ENCODE results near the gene TOE1.

Gene TOE1

GRCh38 chr1:45365051-45365450 lies 25.1 kb downstream of the TOE1 start:
- CTCF ChIA-PET: interaction anchor here (0.6 to 2.1 kb wide), 5 partner anchors 13 to 442 kb away, joined by 3 to 17 read pairs (median 4); partner anchors contain the start of gene TESK2

GRCh38 chr1:45370575-45370974 lies 30.6 kb downstream of the TOE1 start:
- POLR2A ChIA-PET: no interaction called here
- Histone ChIP-seq H3K36me3 (ENCODE audit: control insufficient read depth in 4 of 4, insufficient read depth in 4 of 4, low read length in 3 of 4) (no peaks in the 10 kb centered on the region), H3K4me3 (ENCODE audit: control insufficient read depth in 1 of 7, extremely low read depth in 1 of 7, insufficient read depth in 4 of 7, low read depth in 2 of 7, low read length in 6 of 7) (no peak overlapping the region), H3K27ac (ENCODE audit: insufficient read depth in 1 of 2, low read depth in 1 of 2, low read length in 2 of 2, poor library complexity in 1 of 2, severe bottlenecking in 2 of 2) (no peak overlapping the region), H3K27me3 (replicated peaks in 2 of 5; ENCODE audit: control insufficient read depth in 4 of 5, insufficient read depth in 5 of 5, low read length in 4 of 5) (no peaks in the 10 kb centered on the region), H3K9me3 (ENCODE audit: control extremely low read depth in 1 of 5, control insufficient read depth in 4 of 5, insufficient read depth in 2 of 5, low read depth in 1 of 5, low read length in 4 of 5) (no peaks in the 10 kb centered on the region), H3K4me1 (ENCODE audit: control extremely low read depth in 1 of 4, control insufficient read depth in 4 of 4, insufficient read depth in 4 of 4, low read length in 3 of 4) (peaks cover 0 to 3% (median under 1%) of the 10 kb centered on the region in 4 experiments)
- CTCF ChIA-PET: interaction anchor here (1.1 kb wide), 1 partner anchor 17 kb away, joined by 4 read pairs; no protein-coding TSS in a partner anchor
- DNase-seq: no peak

More at GRCh38 chr1:45365051-45365450, 25.1 kb downstream of the TOE1 start:
- Histone ChIP-seq H3K4me3 (ENCODE audit: control insufficient read depth in 1 of 7, extremely low read depth in 1 of 7, insufficient read depth in 4 of 7, low read depth in 2 of 7, low read length in 6 of 7) (no peak overlapping the region), H3K27ac (ENCODE audit: insufficient read depth in 1 of 2, low read depth in 1 of 2, low read length in 2 of 2, poor library complexity in 1 of 2, severe bottlenecking in 2 of 2) (no peak overlapping the region), H3K9me3 (ENCODE audit: control extremely low read depth in 1 of 5, control insufficient read depth in 4 of 5, insufficient read depth in 2 of 5, low read depth in 1 of 5, low read length in 4 of 5) (no peaks in the 10 kb centered on the region), H3K27me3 (replicated peaks in 2 of 5; ENCODE audit: control insufficient read depth in 4 of 5, insufficient read depth in 5 of 5, low read length in 4 of 5) (no peaks in the 10 kb centered on the region), H3K36me3 (ENCODE audit: control insufficient read depth in 4 of 4, insufficient read depth in 4 of 4, low read length in 3 of 4) (no peaks in the 10 kb centered on the region), H3K4me1 (ENCODE audit: control extremely low read depth in 1 of 4, control insufficient read depth in 4 of 4, insufficient read depth in 4 of 4, low read length in 3 of 4) (peaks cover 0 to 12% (median 2%) of the 10 kb centered on the region in 4 experiments)
- DNase-seq: no peak
- POLR2A ChIA-PET: interaction anchor here (0.6 kb wide), 1 partner anchor 20 kb away, joined by 3 read pairs; no protein-coding TSS in a partner anchor
- WGBS (ENCODE audit: insufficient coverage): 94% methylated on average over 5 of the region's 6 CpGs

GRCh38 chr1:45373573-45373972 lies 33.6 kb downstream of the TOE1 start:
- H3K27ac ChIP-seq (ENCODE audit: insufficient read depth in 1 of 2, low read depth in 1 of 2, low read length in 2 of 2, poor library complexity in 1 of 2, severe bottlenecking in 2 of 2): no peak overlapping the region
- DNase-seq: peak in 1 of 3 donors; percentile 24
- ChIA-PET POLR2A (no interaction called here), CTCF (interaction anchor here (1.4 to 2.4 kb wide), 2 partner anchors 9 to 13 kb away, joined by 3 to 15 read pairs; no protein-coding TSS in a partner anchor)
- no peaks in the 10 kb centered on the region for H3K27me3 ChIP-seq (replicated peaks in 2 of 5; ENCODE audit: control insufficient read depth in 4 of 5, insufficient read depth in 5 of 5, low read length in 4 of 5)
- peaks cover 0 to 3% (median under 1%) of the 10 kb centered on the region in 4 experiments for H3K4me1 ChIP-seq (ENCODE audit: control extremely low read depth in 1 of 4, control insufficient read depth in 4 of 4, insufficient read depth in 4 of 4, low read length in 3 of 4)
- no peaks in the 10 kb centered on the region for H3K36me3 ChIP-seq (ENCODE audit: control insufficient read depth in 4 of 4, insufficient read depth in 4 of 4, low read length in 3 of 4)
- H3K9me3 ChIP-seq (ENCODE audit: control extremely low read depth in 1 of 5, control insufficient read depth in 4 of 5, insufficient read depth in 2 of 5, low read depth in 1 of 5, low read length in 4 of 5): no peaks in the 10 kb centered on the region
- peak overlapping the region in 1 of 7 experiments; percentile 53 for H3K4me3 ChIP-seq (ENCODE audit: control insufficient read depth in 1 of 7, extremely low read depth in 1 of 7, insufficient read depth in 4 of 7, low read depth in 2 of 7, low read length in 6 of 7)

GRCh38 chr1:45375104-45376090 lies 35.4 kb downstream of the TOE1 start:
- ChIA-PET POLR2A (interaction anchor here (0.6 kb wide), 1 partner anchor 42 kb away, joined by 4 read pairs; no protein-coding TSS in a partner anchor), CTCF (interaction anchor here (0.8 kb wide), 2 partner anchors 15 to 19 kb away, joined by 3 to 4 read pairs; no protein-coding TSS in a partner anchor)
- DNase-seq: no peak
- H3K36me3 ChIP-seq (ENCODE audit: control insufficient read depth in 4 of 4, insufficient read depth in 4 of 4, low read length in 3 of 4): peaks cover 0 to 1% (median 0%) of the 10 kb centered on the region in 4 experiments
- 100% methylated on average over 1 of the region's 3 CpGs for WGBS (ENCODE audit: insufficient coverage)
- no peaks in the 10 kb centered on the region for H3K9me3 ChIP-seq (ENCODE audit: control extremely low read depth in 1 of 5, control insufficient read depth in 4 of 5, insufficient read depth in 2 of 5, low read depth in 1 of 5, low read length in 4 of 5)
- H3K27me3 ChIP-seq (replicated peaks in 2 of 5; ENCODE audit: control insufficient read depth in 4 of 5, insufficient read depth in 5 of 5, low read length in 4 of 5): no peaks in the 10 kb centered on the region
- no peak overlapping the region for H3K4me3 ChIP-seq (ENCODE audit: control insufficient read depth in 1 of 7, extremely low read depth in 1 of 7, insufficient read depth in 4 of 7, low read depth in 2 of 7, low read length in 6 of 7)
- no peak overlapping the region for H3K27ac ChIP-seq (ENCODE audit: insufficient read depth in 1 of 2, low read depth in 1 of 2, low read length in 2 of 2, poor library complexity in 1 of 2, severe bottlenecking in 2 of 2)
- H3K4me1 ChIP-seq (ENCODE audit: control extremely low read depth in 1 of 4, control insufficient read depth in 4 of 4, insufficient read depth in 4 of 4, low read length in 3 of 4): peaks cover 0 to 3% (median under 1%) of the 10 kb centered on the region in 4 experiments

- DNase-seq: no peak
- H3K36me3 ChIP-seq (ENCODE audit: control insufficient read depth in 4 of 4, insufficient read depth in 4 of 4, low read length in 3 of 4): peaks cover 0 to 1% (median 0%) of the 10 kb centered on the region in 4 experiments
- CTCF ChIA-PET: interaction anchor here (1.3 to 2.0 kb wide), 2 partner anchors 14 to 17 kb away, joined by 5 to 6 read pairs; no protein-coding TSS in a partner anchor
- H3K4me1 ChIP-seq (ENCODE audit: control extremely low read depth in 1 of 4, control insufficient read depth in 4 of 4, insufficient read depth in 4 of 4, low read length in 3 of 4): peaks cover 0 to 3% (median under 1%) of the 10 kb centered on the region in 4 experiments
- no peak overlapping the region for H3K27ac ChIP-seq (ENCODE audit: insufficient read depth in 1 of 2, low read depth in 1 of 2, low read length in 2 of 2, poor library complexity in 1 of 2, severe bottlenecking in 2 of 2)
- H3K4me3 ChIP-seq (ENCODE audit: control insufficient read depth in 1 of 7, extremely low read depth in 1 of 7, insufficient read depth in 4 of 7, low read depth in 2 of 7, low read length in 6 of 7): no peak overlapping the region
- POLR2A ChIA-PET: no interaction called here
- no peaks in the 10 kb centered on the region for H3K27me3 ChIP-seq (replicated peaks in 2 of 5; ENCODE audit: control insufficient read depth in 4 of 5, insufficient read depth in 5 of 5, low read length in 4 of 5)
- no peaks in the 10 kb centered on the region for H3K9me3 ChIP-seq (ENCODE audit: control extremely low read depth in 1 of 5, control insufficient read depth in 4 of 5, insufficient read depth in 2 of 5, low read depth in 1 of 5, low read length in 4 of 5)
Observed at GRCh38 chr1:45378184-45378583, 38.2 kb downstream of the TOE1 start.

- DNase-seq: no peak
- WGBS (ENCODE audit: insufficient coverage): no CpG with 5 or more reads among the region's 6 CpGs
- Histone ChIP-seq H3K9me3 (ENCODE audit: control extremely low read depth in 1 of 5, control insufficient read depth in 4 of 5, insufficient read depth in 2 of 5, low read depth in 1 of 5, low read length in 4 of 5) (no peaks in the 10 kb centered on the region), H3K36me3 (ENCODE audit: control insufficient read depth in 4 of 4, insufficient read depth in 4 of 4, low read length in 3 of 4) (peaks cover 0 to 1% (median 0%) of the 10 kb centered on the region in 4 experiments), H3K4me3 (ENCODE audit: control insufficient read depth in 1 of 7, extremely low read depth in 1 of 7, insufficient read depth in 4 of 7, low read depth in 2 of 7, low read length in 6 of 7) (no peak overlapping the region), H3K27me3 (replicated peaks in 2 of 5; ENCODE audit: control insufficient read depth in 4 of 5, insufficient read depth in 5 of 5, low read length in 4 of 5) (no peaks in the 10 kb centered on the region), H3K27ac (ENCODE audit: insufficient read depth in 1 of 2, low read depth in 1 of 2, low read length in 2 of 2, poor library complexity in 1 of 2, severe bottlenecking in 2 of 2) (no peak overlapping the region), H3K4me1 (ENCODE audit: control extremely low read depth in 1 of 4, control insufficient read depth in 4 of 4, insufficient read depth in 4 of 4, low read length in 3 of 4) (no peaks in the 10 kb centered on the region)
- ChIA-PET CTCF (no interaction called here), POLR2A (no interaction called here)
Observed at GRCh38 chr1:45379524-45379923, 39.6 kb downstream of the TOE1 start.

GRCh38 chr1:45380125-45380524 lies 40.2 kb downstream of the TOE1 start:
- WGBS (ENCODE audit: insufficient coverage): 100% methylated on average over 2 of the region's 4 CpGs
- no peak for DNase-seq
- H3K27ac ChIP-seq (ENCODE audit: insufficient read depth in 1 of 2, low read depth in 1 of 2, low read length in 2 of 2, poor library complexity in 1 of 2, severe bottlenecking in 2 of 2): no peak overlapping the region
- CTCF ChIA-PET: no interaction called here
- peaks cover 0 to 1% (median 0%) of the 10 kb centered on the region in 4 experiments for H3K36me3 ChIP-seq (ENCODE audit: control insufficient read depth in 4 of 4, insufficient read depth in 4 of 4, low read length in 3 of 4)
- H3K9me3 ChIP-seq (ENCODE audit: control extremely low read depth in 1 of 5, control insufficient read depth in 4 of 5, insufficient read depth in 2 of 5, low read depth in 1 of 5, low read length in 4 of 5): no peaks in the 10 kb centered on the region
- no peaks in the 10 kb centered on the region for H3K4me1 ChIP-seq (ENCODE audit: control extremely low read depth in 1 of 4, control insufficient read depth in 4 of 4, insufficient read depth in 4 of 4, low read length in 3 of 4)
- no peak overlapping the region for H3K4me3 ChIP-seq (ENCODE audit: control insufficient read depth in 1 of 7, extremely low read depth in 1 of 7, insufficient read depth in 4 of 7, low read depth in 2 of 7, low read length in 6 of 7)
- POLR2A ChIA-PET: interaction anchor here (0.6 kb wide), 1 partner anchor 250 kb away, joined by 3 read pairs; no protein-coding TSS in a partner anchor
- H3K27me3 ChIP-seq (replicated peaks in 2 of 5; ENCODE audit: control insufficient read depth in 4 of 5, insufficient read depth in 5 of 5, low read length in 4 of 5): no peaks in the 10 kb centered on the region

All from common myeloid progenitor, CD34-positive (primary cell).